HTR-8/SVneo (cell line): ENCODE measurements around the gene PTPN6.
A peak's percentile ranks its signal among the peaks of the same experiment; 100 is the strongest.
"Not testable (repeated sequence)": the region's sequence is repeated elsewhere in the genome, so short reads cannot be mapped to it uniquely, and the experiment has no call there.

Experiments
- DNase-seq: peaks from one replicate; pipeline ENCODE4 v3.0.0; 2011; ENCODE audit warnings: low spot score, mixed read lengths; ENCODE audit not compliant: insufficient read length
- FAIRE-seq: peaks from 2 replicates; lab custom pipeline; 2011; peaks lifted over from hg19 to GRCh38; lab: Jason Lieb, UNC

Gene PTPN6

DNA sequence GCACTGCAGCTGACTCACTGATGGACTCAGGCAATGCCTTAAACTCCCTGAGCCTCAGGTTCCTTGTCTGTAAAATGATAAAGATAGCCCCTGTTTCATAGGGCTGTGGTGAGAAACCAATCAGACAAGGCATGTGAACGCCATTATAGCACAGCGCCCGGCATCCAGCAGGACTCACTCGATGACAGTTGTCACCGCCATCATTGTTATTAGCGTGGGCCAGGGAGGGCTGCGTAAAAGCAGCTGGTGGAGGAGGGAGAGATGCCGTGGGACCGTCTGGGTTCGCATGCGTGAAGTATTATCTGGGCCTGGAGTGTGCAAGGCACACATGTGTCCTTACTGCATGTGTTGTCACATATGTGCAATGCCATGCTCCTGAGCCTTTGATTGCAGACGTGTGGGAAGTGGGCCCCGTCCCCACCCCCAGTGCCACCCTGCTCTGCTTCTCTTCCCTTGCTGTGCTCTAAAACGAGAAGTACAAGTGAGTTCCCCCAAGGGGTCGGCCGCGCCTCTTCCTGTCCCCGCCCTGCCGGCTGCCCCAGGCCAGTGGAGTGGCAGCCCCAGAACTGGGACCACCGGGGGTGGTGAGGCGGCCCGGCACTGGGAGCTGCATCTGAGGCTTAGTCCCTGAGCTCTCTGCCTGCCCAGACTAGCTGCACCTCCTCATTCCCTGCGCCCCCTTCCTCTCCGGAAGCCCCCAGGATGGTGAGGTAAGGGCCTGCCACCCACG is at the start of gene PTPN6:
Gene PTPN6, plus strand, starts transcription at position 546 of the 730 bp plus-strand sequence. Its CDS starts 157 bp downstream, at position 703.
- FAIRE-seq (peak; percentile 4), DNase-seq (no peak)

- FAIRE-seq: no peak
- no peak for DNase-seq
Observed at GRCh38 chr12:6902448-6902847, 48.7 kb upstream of the PTPN6 start.

DNA sequence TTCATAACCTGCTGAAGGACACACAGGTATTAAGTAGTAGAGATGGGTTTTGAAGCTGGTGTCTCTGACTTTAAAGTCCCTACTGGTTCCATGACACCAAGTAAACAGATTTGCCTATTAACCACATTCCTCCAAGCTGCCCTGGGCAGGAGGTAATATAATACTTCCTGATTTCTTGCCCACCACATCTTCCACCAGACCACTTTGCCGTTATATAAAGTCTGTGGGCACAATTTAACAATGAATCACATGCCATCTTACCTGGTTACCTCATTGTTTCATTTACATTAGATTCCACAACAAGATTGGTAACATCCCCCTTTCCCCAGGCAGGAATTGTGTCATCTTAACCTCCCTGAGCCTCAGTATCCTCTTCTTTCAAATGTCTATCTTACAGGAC is 47.4 kb upstream of the PTPN6 start:
- DNase-seq (no peak), FAIRE-seq (peak; percentile 74)

- DNase-seq: peak; percentile 95
- peak; percentile 99 for FAIRE-seq
Observed at GRCh38 chr12:6904280-6905276, 46.6 kb upstream of the PTPN6 start, which contains the start of gene LRRC23. TSS of gene LRRC23 (plus strand) at chr12:6904822. CDS start at chr12:6905634, 812 bp downstream.

DNA sequence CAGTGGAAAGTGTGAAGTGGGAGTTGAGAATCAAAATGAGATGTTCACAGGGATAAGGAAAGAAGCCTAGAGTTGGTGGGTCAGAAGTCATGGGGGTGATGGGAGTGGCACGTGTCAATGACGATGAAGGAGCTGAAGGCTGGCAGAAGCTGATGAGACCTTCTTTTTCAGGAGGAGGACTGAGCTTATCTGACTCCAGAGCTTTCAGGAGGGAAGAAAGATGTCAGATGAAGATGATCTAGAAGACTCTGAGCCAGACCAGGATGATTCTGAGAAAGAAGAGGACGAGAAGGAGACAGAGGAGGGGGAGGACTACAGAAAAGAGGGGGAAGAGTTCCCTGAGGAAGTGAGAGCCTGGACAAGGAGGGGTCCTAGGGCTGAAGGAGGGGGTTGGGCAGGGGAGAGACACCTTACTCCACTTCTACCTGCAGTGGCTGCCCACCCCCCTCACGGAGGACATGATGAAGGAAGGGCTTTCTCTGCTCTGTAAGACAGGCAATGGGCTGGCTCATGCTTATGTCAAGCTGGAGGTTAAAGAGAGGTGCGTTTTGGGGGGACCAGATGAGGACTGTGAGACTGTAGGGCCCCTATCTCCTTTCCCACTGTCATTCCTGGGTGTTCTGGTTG is 45.6 kb upstream of the PTPN6 start:
- FAIRE-seq (peak; percentile 73), DNase-seq (no peak)

- not testable (repeated sequence) for FAIRE-seq
Observed at GRCh38 chr12:6908141-6908540, 43.0 kb upstream of the PTPN6 start.

GRCh38 chr12:6909421-6910145 is 41.6 kb upstream of the PTPN6 start:
- DNase-seq: no peak
- no peak for FAIRE-seq

More at GRCh38 chr12:6908141-6908540, 43.0 kb upstream of the PTPN6 start:
- not testable (repeated sequence) for DNase-seq

GRCh38 chr12:6912164-6912935 is 38.8 kb upstream of the PTPN6 start:
- DNase-seq: no peak
- FAIRE-seq: no peak

- DNase-seq: peak; percentile 83
- peak; percentile 89 for FAIRE-seq
Observed at GRCh38 chr12:6914246-6914946, 36.8 kb upstream of the PTPN6 start, which contains the start of gene ENO2. TSS of gene ENO2 (plus strand) at chr12:6914580. CDS start at chr12:6915833, 1,253 bp downstream.

DNA sequence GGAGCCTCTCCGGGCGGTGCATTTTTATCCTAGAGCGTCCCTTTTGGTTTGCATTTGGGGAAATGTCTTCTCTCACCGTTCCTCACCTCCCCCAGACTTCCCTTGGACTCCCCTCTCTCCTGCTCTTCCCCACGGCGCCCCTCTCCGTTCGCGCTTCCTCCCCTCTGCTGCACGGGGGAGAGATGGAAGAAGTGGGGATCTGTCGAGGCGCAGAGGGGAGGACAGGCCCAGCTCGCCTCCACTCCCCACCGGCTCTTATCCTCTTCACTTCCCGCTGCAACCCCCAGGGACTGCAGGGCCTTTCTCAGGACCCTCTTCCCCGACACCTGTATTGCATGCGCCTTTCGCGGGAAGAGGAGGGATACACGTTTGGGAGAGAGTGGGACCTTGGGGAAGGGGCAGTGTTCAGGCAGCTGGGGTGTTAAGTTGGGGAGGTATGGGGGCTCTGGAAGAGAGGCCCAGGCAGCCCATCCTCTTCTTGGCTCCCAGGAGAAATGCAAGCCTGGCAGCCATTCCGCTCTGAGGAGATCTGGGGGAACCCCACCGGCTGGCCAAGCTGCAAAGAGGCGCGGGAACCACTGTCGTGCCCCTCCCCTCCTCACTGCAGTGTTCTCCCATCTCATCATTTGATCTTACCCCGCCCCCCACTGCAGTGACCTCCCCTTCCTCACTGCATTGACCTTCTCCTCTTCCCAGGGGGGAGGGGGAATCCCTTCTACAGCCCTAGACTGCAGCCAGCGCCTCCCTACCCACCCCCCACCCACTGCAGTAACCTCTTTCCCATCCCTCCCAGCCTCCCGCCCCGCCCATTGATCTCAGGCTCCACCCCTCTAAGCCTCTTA is 36.0 kb upstream of the PTPN6 start:
- FAIRE-seq: peak; percentile 59
- DNase-seq: no peak

DNA sequence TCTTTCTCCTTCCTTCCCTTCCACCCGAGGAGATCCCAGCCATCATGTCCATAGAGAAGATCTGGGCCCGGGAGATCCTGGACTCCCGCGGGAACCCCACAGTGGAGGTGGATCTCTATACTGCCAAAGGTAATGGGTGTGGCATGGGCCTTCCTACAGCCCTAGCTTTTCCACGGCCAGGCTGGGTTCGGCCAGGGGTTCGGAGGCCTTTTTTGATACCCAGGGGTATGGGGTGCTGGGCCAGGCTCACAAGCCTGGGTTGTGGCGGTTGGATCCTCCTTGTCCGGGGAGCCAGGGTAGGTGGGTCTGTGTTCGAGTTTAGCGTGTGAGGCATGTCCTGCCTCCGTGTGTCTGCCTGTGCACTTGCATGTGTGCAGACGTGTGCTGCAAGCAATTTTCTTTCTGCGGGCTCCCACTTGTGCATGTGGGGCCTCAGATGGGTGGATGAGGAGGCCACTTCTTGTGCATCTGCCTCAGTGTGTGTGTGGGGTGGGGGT is 35.3 kb upstream of the PTPN6 start:
- DNase-seq: no peak
- FAIRE-seq: no peak

GRCh38 chr12:6916426-6917200 is 34.5 kb upstream of the PTPN6 start:
- FAIRE-seq (no peak), DNase-seq (no peak)

- FAIRE-seq (no peak), DNase-seq (no peak)
Observed at GRCh38 chr12:6917491-6918231, 33.5 kb upstream of the PTPN6 start.

DNA sequence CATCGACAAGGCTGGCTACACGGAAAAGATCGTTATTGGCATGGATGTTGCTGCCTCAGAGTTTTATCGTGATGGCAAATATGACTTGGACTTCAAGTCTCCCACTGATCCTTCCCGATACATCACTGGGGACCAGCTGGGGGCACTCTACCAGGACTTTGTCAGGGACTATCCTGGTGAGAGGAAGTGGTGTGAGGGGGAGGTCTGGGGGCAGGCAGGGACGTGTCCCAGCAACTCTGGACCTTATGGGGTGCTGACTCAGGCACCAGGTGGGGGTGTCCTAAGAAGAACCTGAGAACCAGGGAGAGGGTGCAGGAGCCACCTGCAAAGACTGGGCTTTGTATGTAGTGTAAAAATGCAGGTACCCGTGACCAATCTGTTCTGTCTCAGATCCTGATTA is 31.6 kb upstream of the PTPN6 start:
- no peak for FAIRE-seq
- no peak for DNase-seq

- no peak for FAIRE-seq
Observed at GRCh38 chr12:6921539-6921938, 29.6 kb upstream of the PTPN6 start.

More at GRCh38 chr12:6921539-6921938, 29.6 kb upstream of the PTPN6 start:
- no peak for DNase-seq
